DMS 273 treated with DMSO at 0.1 percent for 48 hours (cell line): Measurements from ENCODE around the gene DOCK6.

Source experiments
- DNase-seq: peaks from one replicate; lab custom pipeline; 2025; lab: John Stamatoyannopoulos, UW

The DOCK6 gene

DNA sequence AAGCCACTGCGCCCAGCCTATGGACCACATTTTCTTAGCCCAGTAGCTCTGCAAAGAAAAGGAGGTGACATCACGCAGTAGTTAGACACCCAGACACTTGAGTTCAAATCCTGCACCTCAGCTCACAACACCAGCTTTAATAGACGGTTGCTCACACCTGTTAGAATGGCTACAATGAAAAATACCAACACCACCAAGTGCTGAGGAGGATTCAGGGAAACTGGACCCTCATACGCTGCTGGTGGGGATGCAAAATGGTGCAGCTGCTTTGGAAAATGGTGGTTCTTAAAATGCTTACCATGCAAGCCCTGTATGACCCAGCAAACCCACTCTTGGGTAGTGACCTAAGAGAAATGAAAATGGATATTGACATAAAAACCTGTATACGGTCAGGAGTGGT lies 11.7 kb upstream of the DOCK6 start:
- DNase-seq = no peak

DNA sequence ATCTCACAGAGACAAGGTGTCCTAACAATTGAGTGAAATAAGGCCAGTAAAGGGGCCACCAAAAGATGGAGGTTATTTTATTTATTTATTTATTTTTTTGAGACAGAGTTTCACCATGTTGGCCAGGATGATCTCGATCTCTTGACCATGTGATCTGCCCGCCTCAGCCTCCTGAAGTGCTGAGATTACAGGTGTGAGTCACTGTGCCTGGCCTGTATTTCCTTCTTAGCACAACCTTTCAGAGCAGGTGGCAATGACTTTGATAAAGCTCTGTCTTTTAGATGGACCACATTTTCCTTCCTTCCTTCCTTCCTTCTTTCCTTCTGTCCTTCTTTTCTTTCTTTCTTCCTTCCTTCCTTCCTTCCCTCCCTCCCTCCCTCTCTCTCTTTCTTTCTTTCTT lies 11.0 kb upstream of the DOCK6 start:
- no peak for DNase-seq

DNA sequence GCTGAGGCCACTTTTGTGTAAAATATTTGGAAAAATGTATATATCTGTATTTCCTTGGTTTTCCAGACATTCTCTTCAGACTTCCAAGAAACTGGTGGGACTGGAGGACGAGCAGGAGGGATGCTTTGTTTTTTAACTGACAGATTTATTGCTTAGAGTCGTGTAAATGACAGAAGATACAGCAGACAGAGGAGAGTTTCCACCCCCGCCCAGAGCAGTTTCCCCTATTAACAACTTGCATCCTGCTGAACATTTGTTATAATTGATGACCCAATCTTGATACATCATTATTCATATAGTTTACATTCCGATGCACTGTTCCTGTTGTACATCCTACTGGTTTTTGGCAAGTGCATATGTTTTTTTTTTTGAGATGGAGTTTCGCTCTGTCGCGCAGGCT lies 7.1 kb upstream of the DOCK6 start:
- DNase-seq = no peak

DNA sequence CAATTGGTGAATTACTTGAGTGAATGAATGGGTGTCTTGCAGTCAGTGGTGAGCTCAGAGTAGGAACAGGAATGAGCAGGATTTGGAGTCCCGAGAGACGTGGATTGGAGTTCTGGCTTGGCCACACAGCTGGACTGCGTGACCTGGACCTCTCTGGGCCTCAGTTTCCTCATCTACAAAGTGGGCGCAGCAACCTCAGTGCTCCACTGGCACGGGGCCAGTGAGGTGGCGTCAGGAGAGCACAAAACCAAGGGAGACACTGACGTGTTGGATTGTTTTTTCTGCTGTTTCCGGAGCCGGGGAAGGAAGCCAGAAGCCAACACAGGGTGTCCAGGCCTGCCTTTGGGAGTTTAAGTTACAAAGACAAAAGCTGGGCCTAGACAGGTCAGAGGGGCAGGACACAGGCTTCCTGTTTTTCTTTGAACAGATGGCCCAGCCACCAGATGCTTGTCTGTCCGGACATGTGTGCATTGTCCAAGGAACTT lies 6.5 kb upstream of the DOCK6 start:
- DNase-seq = no peak

DNA sequence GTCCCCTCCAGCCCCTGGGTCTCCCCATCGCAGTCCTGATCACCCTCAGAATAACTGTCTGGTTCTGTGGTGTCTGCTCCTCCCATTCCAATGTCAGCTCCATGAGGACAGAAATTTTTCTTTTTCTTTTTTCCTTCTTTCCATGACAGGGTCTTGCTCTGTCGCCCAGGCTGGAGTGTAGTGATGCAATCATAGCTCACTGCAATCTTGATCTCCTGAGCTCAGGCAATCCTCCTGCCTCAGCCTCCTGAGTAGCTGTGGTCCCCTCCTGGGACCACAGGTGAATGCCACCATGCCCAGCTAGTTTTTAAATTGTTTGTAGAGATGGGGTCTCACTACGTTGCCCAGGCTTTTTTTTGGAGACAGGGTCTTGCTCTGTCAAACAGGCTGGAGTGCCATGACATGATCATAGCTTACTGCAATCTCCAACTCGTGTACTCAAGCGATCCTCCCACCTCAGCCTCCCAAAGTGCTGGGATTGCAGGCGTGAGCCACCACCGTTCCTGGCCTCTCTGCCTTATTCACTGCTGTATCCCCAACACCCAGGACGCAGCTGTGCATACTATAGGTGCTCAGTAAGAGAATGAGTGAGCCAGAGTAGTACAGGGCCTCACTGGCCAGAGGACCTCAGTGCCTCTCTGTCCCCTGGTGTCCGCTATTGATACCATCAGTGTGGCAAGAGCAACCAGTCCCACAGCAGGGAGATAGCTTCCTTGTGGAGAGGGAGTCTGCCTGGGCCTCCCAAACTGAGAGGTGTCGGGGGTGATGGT lies 5.2 kb upstream of the DOCK6 start:
- no peak for DNase-seq

DNA sequence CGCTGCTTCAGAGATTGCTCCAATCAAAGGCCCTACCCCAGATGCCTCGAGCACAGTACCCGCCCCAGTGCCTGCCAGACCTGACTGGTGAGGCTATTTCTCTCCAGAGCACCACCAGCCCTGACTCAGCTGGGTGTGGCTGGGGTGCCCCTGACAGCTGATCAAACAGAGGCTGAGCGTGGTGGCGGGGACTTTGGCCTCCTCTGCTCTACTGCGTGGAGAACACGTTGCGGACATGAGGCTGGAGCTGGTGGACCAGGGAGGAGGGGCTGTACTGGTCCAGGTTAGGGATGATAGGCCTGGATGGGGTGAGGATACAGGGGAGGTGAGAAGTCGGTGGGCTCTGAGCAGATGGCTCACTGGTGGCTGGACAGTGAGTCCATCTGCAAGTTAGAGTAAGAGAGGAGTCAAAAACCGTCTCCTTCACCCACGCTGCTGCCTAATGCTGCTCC lies 3.5 kb upstream of the DOCK6 start:
- no peak for DNase-seq

DNA sequence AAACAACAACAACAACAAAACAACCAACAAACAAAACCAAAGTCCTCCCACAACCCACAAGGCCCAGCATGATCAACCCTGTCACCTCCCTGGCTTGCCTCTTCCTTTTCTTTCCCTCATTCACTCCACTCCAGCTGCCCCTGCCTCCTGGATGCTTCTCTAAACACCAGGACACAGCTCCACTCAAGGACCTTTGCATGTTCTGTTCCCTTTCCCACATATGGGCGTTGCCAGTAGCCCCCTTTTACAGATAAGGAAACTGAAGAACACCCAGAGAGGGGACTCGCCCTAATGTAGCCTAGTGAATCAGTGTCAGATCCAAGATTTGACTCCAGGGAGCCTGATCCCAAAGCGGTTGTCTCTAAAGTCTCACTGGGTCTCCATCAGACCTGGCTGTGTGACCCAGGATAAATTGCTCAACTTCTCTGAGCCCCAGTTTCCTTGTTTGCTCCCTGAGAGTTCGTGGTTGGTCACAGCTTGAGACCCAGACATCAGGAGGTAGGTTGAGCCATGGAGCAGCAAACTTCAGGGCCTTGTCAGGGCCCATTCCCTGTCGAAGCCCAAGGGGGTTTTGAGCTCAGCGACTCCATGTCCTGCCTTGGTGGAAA lies 3.0 kb upstream of the DOCK6 start:
- DNase-seq = no peak

DNA sequence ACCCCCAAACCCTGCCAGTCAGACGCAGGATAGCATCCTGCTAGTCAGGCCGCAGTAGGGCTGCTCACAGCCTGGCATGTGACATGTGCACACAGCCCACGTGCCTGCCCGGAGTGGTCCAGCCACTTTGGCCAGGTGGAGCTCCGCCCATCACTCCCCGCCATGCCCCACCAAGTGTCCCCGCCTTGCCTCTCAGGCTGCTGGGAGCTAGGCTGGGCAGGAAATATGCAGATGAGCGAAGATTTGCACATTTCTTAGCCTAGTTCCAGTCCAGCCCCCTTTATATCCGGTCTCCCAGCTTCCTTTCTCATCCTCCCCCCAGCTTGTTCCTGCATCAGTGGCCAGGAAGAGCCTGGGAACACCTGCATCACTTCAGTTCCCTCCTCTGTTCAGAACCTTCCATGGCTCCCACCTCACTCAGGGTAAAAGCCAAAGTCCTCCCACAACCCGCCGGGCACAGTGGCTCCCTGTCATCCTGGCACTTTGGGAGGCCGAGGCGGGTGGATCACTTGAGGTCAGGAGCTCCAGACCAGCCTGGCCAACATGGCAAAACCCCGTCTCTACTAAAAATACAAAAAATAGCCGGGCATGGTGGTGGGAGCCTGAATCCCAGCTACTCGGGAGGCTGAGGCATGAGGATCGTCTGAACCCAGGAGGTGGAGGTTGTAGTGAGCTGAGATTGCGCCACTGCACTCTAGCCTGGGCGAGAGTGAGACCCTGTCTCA lies 2.3 kb upstream of the DOCK6 start:
- DNase-seq = no peak

DNA sequence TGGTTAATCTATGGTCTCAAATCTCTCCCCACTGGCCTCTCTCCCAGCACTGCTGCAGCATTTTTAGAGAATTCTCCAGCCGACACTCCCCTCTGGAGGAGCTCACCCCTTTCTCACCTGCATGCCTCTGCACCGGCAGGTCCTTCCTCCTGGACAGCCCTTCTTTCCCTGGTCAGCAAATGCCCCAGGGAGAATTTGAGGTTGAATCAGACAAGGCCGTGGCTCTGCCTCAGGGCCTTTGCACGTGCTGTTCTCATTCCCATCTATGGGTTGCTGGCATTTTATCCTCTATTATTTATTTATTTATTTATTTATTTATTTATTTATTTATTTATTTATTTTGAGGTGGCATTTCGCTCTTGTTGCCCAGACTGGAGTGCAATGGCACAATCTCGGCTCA lies 1.4 kb upstream of the DOCK6 start:
- DNase-seq = no peak

DNA sequence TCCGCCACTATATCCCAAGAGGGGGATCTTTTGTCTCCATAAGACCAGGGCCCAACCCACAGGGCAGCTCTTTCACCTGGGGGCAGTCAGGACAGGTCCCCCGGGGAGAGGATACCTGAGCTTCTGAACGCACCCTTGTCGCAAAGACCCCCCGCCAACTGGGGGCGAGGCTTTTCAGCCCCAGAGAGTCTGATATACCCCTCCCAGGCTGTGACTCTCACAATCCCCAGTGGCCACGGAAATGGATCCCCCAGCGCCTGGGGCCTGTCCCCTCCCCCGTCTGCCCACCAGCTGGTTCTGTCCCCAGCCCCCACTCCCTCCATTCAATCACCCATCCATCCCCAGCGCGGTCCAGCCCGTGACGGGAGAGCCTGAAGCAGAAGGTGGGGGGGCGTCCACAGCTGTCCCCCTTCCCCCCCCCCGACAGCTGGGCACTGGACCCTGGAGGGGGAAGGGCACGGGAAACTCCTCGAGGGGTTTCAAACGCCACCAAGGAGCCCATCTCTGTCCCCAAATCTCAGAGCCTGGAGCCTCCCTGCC lies 823 bp downstream of the DOCK6 start:
- DNase-seq = no peak

DNA sequence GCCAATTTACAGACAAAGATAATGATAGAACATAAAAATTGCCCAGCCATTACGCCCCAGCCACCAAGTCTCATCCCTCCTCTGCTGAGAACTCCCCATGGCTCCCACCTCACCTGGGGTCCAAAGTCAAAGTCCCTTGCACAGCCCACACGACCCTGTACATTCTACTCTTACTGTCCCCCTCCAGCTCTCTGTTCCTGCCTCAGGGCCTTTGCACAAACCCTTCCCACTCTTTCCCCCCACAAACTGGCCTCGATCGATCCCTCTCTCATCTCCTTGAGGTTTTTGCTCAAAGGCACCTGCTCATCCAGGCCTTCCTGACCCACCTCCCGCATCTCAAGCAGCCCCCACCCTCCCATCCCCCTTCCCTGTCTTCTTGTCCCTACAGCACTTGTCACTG lies 1.3 kb downstream of the DOCK6 start:
- DNase-seq = no peak

DNA sequence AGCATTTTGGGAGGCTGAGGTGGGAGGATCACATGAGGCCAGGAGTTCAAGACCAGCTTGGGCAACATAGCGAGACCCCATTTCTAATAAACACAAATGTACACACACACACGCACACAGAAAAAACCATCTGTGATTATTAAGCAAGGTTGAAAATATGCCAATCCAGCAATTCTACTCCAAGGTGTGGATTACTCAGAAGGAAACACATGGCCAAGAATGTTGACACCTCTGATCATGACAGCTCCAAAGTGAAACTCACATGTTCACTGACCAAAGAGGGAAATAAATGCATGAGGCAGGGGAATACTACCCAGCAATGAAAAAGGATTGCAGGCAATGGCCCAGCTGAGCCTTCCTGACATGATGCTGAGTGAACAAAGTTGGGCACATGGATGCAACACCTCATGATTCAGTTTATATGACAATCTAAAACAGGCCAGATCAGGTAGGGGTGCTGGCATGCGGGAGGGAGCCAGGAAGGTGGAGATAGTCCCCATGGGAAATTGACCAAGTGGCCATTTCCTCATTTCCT lies 4.4 kb downstream of the DOCK6 start:
- no peak for DNase-seq

DNA sequence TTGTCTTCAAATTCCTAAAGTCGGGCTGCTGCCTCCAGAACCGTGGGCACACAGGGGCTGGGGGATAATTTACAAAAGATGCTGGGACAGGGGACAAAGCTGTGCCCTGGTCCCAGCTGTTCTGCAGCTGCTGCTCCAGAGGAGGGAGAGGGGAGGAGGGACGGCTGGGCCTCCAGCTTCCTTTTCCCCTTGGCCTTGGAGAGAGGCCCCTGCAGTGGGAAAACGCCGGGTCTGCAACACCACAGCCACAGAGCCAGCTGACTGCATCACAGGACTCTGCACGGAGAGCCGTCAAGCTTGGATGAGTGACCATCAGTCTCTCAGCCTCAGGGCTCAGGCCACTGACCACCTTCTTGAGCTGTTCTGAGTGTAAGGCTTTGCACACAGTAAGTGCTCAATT lies 6.1 kb downstream of the DOCK6 start:
- no peak for DNase-seq

DNA sequence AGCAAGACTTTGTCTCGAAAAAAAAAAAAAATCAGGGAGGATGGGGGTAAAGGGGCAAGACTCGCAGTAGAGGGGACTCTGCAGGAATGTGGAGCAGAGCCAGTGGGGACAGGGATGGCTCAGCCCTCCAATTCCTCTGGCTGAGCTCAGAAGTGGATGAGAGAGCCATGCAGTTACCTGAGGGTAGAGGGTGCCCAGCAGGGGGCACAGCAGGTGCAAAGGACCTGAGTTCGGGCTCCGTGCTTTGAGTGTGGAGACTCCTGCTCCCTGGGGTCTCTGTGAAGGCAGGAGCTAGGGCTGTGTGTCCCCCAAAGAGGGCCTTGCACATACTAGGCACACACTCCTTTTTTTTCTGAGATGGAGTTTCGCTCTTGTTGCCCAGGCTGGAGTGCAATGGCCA lies 7.7 kb downstream of the DOCK6 start:
- DNase-seq = no peak

DNA sequence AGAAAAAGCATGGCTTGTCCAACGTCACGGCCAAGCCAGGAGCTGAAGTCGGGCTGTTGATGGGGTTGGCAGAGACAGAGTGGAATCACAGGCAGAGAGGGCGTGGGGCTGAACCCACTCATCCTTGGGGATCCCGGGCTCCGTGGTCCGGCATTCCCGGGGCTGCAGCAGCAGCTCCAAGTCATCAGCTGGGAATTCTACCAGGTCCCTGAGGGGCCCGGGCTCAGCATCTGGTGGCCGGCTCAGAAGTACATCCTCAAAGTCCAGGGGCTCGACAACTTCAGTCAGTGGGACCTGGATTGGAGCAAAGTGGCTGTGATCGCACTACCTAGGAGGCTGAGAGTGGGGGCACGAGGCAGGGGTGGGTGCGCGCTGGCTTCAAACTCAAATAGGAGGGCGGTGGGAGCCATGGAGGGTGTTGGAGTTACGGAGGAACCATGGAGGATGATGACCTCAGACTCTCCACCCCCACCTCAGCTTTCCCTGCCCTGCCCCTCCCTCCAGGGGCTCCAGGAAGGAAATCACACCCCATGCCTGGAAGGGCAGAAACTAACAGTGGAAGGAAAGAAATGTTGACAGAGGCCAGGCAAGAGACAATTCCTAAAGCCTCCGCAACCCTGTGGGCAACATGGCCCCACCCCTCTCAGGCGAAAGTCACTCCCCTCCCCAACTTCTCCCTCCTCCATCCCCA lies 9.5 kb downstream of the DOCK6 start:
- no peak for DNase-seq

DNA sequence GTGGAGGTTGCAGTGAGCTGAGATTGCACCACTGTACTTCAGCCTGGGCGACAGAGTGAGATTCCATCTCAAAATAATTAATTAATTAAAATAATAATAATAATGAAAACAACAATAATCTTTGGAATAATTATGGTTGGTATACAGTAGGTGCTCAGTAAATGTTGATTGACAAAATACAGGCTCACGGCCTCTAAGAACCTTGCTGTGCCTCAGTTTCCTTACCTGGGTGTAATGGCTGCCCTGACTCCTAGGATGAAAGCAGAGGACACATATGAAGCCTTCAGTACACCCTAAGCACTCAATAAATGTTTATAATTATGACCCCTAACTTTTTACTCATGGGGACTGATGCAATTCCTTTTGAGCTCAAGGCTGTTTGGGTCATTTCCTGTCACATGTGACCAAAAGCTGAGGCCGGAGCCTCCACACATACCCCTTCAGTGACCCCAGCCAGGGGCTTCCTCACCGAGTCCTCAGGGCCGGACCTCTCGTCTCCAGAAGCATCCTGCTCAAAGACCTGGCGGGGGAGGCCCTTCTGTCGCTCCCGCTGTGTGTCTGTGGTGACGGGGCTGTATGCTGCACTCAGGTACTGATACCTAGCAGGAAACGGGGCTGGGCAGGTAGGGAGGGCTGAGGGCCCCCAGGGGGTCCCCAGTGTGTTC lies 10.5 kb downstream of the DOCK6 start:
- DNase-seq = no peak

DNA sequence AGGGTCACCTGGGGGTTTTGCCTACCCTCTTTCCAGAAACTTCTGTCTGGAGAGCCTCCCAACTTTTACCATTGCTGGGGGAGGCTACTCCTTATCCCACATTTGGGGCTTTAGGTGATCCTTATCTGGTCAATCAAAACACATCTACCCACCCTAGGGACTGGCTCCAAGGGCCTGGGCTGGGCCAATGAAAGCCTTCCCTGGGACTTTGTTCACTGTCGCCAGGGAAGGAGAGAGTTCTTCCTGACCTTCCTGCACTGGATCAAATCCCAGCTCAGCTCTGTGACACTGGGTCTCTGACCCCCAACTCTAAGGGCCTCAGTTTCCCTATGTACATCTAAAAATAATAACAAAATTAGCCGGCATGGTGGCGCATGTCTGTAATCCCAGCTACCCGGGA lies 11.1 kb downstream of the DOCK6 start:
- DNase-seq = no peak

DNA sequence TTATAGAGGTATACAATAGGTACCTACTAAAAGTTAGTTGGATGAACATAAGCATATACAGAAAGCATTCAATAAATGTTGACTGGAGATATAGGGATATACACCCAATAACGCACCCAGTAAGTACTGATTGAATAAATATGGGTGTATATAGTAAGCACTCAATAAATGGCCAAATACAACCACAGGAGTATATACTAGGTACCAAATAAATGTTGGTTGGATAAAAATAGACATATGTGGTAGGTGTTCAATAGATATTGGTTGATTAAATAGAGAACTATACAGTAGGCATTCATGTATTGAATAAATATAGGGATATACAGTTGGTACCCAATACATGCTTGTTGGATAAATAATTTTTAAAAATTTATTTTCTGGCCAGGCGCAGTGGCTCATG lies 13.5 kb downstream of the DOCK6 start:
- DNase-seq = no peak

DNA sequence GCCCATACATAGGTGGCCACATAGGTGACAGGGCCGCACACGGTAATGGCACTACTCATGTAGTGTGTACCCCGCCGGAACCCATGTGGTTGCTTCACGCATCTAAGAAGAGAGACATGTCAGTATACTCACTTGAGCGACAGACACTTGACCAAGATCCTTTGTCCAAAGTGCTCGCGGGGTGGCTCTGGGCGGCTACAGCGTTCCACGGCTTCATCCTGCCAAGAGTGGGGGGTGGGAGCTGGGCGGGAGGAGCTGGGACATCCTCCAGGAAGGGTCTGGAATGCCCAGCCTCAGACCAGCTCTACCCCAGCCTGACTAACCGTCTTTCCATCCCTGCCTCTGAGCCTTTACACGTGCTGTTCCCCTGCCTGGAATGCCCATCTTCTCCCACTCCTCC lies 14.4 kb downstream of the DOCK6 start:
- DNase-seq = no peak

DNA sequence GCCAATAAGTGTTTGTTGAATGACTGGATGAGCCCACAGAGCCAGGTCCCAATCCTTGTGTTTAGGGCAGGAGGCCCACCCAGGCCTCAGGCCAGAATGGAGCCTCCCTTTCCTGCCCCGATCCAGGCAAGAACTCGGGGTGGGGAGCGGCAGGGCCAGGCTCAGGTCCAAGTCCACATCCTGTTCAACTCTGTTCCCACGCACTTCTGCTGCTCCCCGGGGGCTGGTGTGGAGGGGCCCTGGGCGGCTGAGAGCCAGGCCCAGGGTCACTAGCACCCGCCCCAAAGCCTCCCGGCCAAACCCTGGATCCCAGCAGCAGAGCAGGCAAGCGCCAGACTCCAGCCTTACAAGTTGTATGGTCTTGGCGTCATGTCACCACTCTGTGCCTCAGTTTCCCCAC lies 14.9 kb downstream of the DOCK6 start:
- DNase-seq = no peak

DNA sequence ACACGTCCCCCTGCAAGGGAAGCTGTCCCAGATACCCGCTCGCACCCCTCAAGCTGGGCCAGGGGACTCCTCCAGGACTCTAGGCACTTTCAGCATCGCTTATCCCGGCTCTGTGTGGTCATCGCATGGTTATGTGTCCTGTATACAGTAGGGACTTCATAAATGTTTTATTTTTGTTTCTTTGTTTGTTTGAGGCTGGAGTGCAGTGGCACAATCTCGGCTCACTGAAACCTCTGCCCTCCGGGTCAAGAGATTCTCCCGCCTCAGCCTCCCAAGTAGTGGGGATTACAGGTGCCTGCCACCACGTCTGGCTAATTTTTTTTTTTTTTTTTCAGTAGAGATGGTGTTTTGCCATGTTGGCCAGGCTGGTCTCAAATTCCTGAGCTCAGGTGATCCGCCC lies 15.4 kb downstream of the DOCK6 start:
- no peak for DNase-seq
